Endothelial cell of umbilical vein (primary cell): ENCODE results near the gene TSPYL1.

ENCODE experiments used
- CTCF ChIP-seq, 2 donors: IDR thresholded peaks; 1 replicate in 1 of 2; 2 replicates in 1 of 2; pipeline ENCODE4 v1.5.1; 2011; ENCODE audit warnings: low read length in 2 of 2, mild to moderate bottlenecking in 2 of 2, moderate library complexity in 2 of 2, control low read depth in 1 of 2, inconsistent platforms in 1 of 2, low read depth in 1 of 2; ENCODE audit not compliant: insufficient read depth in 1 of 2; ENCODE audit errors: extremely low read depth in 1 of 2
- EZH2 ChIP-seq: IDR thresholded peaks from 2 replicates; pipeline ENCODE4 v1.6.1; 2012; ENCODE audit warnings: borderline replicate concordance, low read depth, mild to moderate bottlenecking, moderate library complexity, low read length, inconsistent platforms; ENCODE audit not compliant: severe bottlenecking
- GATA2 ChIP-seq: IDR thresholded peaks from 2 replicates; pipeline ENCODE4 v1.7.0; 2011; ENCODE audit warnings: low read depth, mild to moderate bottlenecking, moderate library complexity, mixed read lengths, low read length; ENCODE audit not compliant: insufficient read length, insufficient read depth
- JUN ChIP-seq: IDR thresholded peaks from 2 replicates; pipeline ENCODE4 v1.6.1; 2011; ENCODE audit warnings: borderline replicate concordance, low read depth; ENCODE audit not compliant: insufficient read length, insufficient read depth
- MAX ChIP-seq: IDR thresholded peaks from 2 replicates; pipeline ENCODE4 v1.6.1; 2011; ENCODE audit not compliant: insufficient read depth, insufficient read length
- MYC ChIP-seq: IDR thresholded peaks from one replicate; pipeline ENCODE4 v1.6.1; 2011; ENCODE audit warnings: mild to moderate bottlenecking, low read depth, low read length
- POLR2A ChIP-seq: IDR thresholded peaks from 2 replicates; pipeline ENCODE4 v1.6.1; 2012; ENCODE audit warnings: low read depth, mild to moderate bottlenecking, control low read depth, low read length
- POLR2AphosphoS5 ChIP-seq: IDR thresholded peaks from 2 replicates; pipeline ENCODE4 v1.6.1; 2012; ENCODE audit warnings: low read depth, mild to moderate bottlenecking, control low read depth, low read length, moderate library complexity; ENCODE audit not compliant: insufficient read depth

GRCh38 chr6:116239856-116240255 lies 39.9 kb downstream of the TSPYL1 start:
- TF ChIP-seq CTCF (IDR thresholded peaks at IDR 0.05; ENCODE audit: extremely low read depth in 1 of 2, insufficient read depth in 1 of 2, low read depth in 1 of 2, low read length in 2 of 2): no peak
- no peak for TF ChIP-seq MAX
- TF ChIP-seq POLR2AphosphoS5: no peak
- no peak for TF ChIP-seq EZH2
- no peak for TF ChIP-seq POLR2A
- TF ChIP-seq JUN: no peak
- TF ChIP-seq GATA2: no peak
- no peak for TF ChIP-seq MYC
